Measurements from ENCODE around the gene SPATA31D1. TPM values are rescaled to one million over a fixed set of nuclear protein-coding genes. Genes with fewer than 3 reads are reported as not detected.

Gene SPATA31D1
- total RNA-seq, 1 experiment from 2014 or later = not detected

DNA sequence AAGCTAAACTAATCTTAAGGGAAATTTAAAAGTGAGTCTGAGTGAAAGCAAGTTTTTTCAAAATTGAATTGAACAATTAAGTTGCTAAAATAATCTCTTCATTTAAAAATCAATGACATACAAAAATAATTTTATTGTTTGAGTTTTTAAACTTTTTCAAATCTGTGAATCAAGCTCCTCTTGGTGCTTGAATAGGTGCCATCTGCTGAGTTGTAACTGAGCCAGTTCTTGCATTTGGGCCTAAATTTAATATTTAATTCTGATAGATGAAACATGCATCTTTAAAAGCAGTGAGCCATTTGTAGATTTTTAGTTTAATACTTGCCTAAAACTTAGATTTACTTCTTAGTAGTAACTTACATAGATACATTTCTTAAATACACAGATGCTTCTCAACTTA, 31.8 kb downstream of the SPATA31D1 start:
- H3K27me3 Mint-ChIP-seq (ENCODE audit: low read depth) = no peaks in the 10 kb centered on the region
- H3K23me2 ChIP-seq (ENCODE audit: insufficient read length, low read depth, low read length, poor library complexity, severe bottlenecking) = no peaks in the 10 kb centered on the region

More for the DNA sequence above, 31.8 kb downstream of the SPATA31D1 start:
- Histone ChIP-seq H2AFZ (ENCODE audit: low read length) (no peak overlapping the region), H2BK120ac (ENCODE audit: low read depth, low read length, poor library complexity, severe bottlenecking) (no peak overlapping the region), H2AK5ac (ENCODE audit: insufficient read length, low read length) (no peak overlapping the region), H4K8ac (replicated peaks; ENCODE audit: insufficient read length, low read depth, low read length) (no peak overlapping the region), H3K27ac (ENCODE audit: insufficient read length, low read depth, low read length) (no peak overlapping the region), H2BK5ac (ENCODE audit: insufficient read length, low read length) (no peak overlapping the region), H3K9ac (ENCODE audit: extremely low read depth, insufficient read length, low read length) (no peak overlapping the region), H4K5ac (ENCODE audit: insufficient read length, low read depth, low read length) (no peak overlapping the region), H3K79me2 (ENCODE audit: insufficient read depth, low read length) (no peaks in the 10 kb centered on the region), H3K56ac (ENCODE audit: insufficient read length, low read depth, low read length) (no peak overlapping the region), H3K14ac (ENCODE audit: insufficient read depth, low read length) (no peak overlapping the region), H2BK20ac (ENCODE audit: low read depth, low read length, poor library complexity, severe bottlenecking) (no peak overlapping the region), H3K4me2 (ENCODE audit: insufficient read depth, insufficient read length, low read length) (no peak overlapping the region), H3T11ph (ENCODE audit: low read length) (no peak overlapping the region), H4K20me1 (ENCODE audit: control insufficient read depth, insufficient read depth, insufficient read length) (no peaks in the 10 kb centered on the region), H2BK15ac (ENCODE audit: low read depth, low read length) (no peak overlapping the region), H3K27me3 (ENCODE audit: insufficient read depth, low read length) (no peaks in the 10 kb centered on the region), H3K9me3 (ENCODE audit: control insufficient read depth, low read depth, low read length) (no peaks in the 10 kb centered on the region), H3K18ac (ENCODE audit: insufficient read length, low read depth, low read length) (no peak overlapping the region), H3K4me1 (ENCODE audit: insufficient read depth, low read length) (no peaks in the 10 kb centered on the region), H3K79me1 (ENCODE audit: insufficient read depth, low read depth, low read length, poor library complexity, severe bottlenecking) (no peaks in the 10 kb centered on the region), H3K23ac (ENCODE audit: insufficient read length, low read depth, low read length) (no peak overlapping the region), H2BK12ac (ENCODE audit: insufficient read length, low read depth, low read length) (no peak overlapping the region), H4K91ac (ENCODE audit: insufficient read length, low read depth, low read length) (no peak overlapping the region), H3K4ac (ENCODE audit: low read depth, low read length) (no peak overlapping the region)
- TF ChIP-seq CTCF (conservative IDR thresholded peaks at IDR 0.05) = no peak
- Mint-ChIP-seq H3K4me1 (peaks cover 0 to 2% of the 10 kb centered on the region in 2 experiments; a peak in 2 of 4 replicates), H3K36me3 (ENCODE audit: insufficient read depth in 1 of 3, low read depth in 3 of 3) (peaks cover under 1 to 3% (median 1%) of the 10 kb centered on the region in 3 experiments; a peak in 6 of 7 replicates), H3K27ac (no peak overlapping the region), H3K9me3 (peaks cover 2 to 8% of the 10 kb centered on the region in 2 experiments), H3K4me3 (no peak overlapping the region)
- DNase-seq = no peak

All from H9 (cell line).